IPS-15b (cell line): ENCODE measurements around the gene KCNQ1OT1.

ENCODE experiments used
- H3K27me3 ChIP-seq: one replicate; pipeline ENCODE4 v1.6.1; 2013; ENCODE audit warnings: low read length; ENCODE audit not compliant: control insufficient read depth, insufficient read depth
- H3K36me3 ChIP-seq: one replicate; pipeline ENCODE4 v1.6.1; 2013; ENCODE audit warnings: low read length; ENCODE audit not compliant: control insufficient read depth, insufficient read depth
- H3K4me1 ChIP-seq: one replicate; pipeline ENCODE4 v1.6.1; 2013; ENCODE audit warnings: mild to moderate bottlenecking, low read length; ENCODE audit not compliant: control insufficient read depth, insufficient read depth
- H3K4me3 ChIP-seq: one replicate; pipeline ENCODE4 v1.5.1; 2013; ENCODE audit warnings: low read depth, low read length
- H3K9ac ChIP-seq: one replicate; pipeline ENCODE4 v1.6.1; 2013; ENCODE audit warnings: low read depth, mild to moderate bottlenecking, low read length
- H3K9me3 ChIP-seq: one replicate; pipeline ENCODE4 v1.6.1; 2013; ENCODE audit warnings: mild to moderate bottlenecking, low read length; ENCODE audit not compliant: control insufficient read depth, insufficient read depth

Gene KCNQ1OT1

GRCh38 chr11:2687223-2687530 lies 12.6 kb downstream of the KCNQ1OT1 start:
- Histone ChIP-seq H3K4me3 (no peak overlapping the region), H3K9ac (no peak overlapping the region), H3K4me1 (peaks cover 29% of the 10 kb centered on the region), H3K27me3 (no peaks in the 10 kb centered on the region), H3K9me3 (no peaks in the 10 kb centered on the region), H3K36me3 (peaks cover 6% of the 10 kb centered on the region)

GRCh38 chr11:2686360-2687222 lies 13.2 kb downstream of the KCNQ1OT1 start:
- Histone ChIP-seq H3K36me3 (peaks cover 6% of the 10 kb centered on the region), H3K9ac (no peak overlapping the region), H3K4me1 (peaks cover 24% of the 10 kb centered on the region), H3K27me3 (no peaks in the 10 kb centered on the region), H3K9me3 (no peaks in the 10 kb centered on the region), H3K4me3 (no peak overlapping the region)

- H3K27me3 ChIP-seq: no peaks in the 10 kb centered on the region
- H3K9me3 ChIP-seq: no peaks in the 10 kb centered on the region
- H3K9ac ChIP-seq: no peak overlapping the region
- no peak overlapping the region for H3K4me3 ChIP-seq
- H3K36me3 ChIP-seq: peaks cover 6% of the 10 kb centered on the region
- peaks cover 16% of the 10 kb centered on the region for H3K4me1 ChIP-seq
These were observed 14.0 kb downstream of the KCNQ1OT1 start for GRCh38 chr11:2685566-2686359.

GRCh38 chr11:2685051-2685450 lies 14.7 kb downstream of the KCNQ1OT1 start:
- no peaks in the 10 kb centered on the region for H3K9me3 ChIP-seq
- no peaks in the 10 kb centered on the region for H3K27me3 ChIP-seq
- peaks cover 12% of the 10 kb centered on the region for H3K4me1 ChIP-seq
- H3K9ac ChIP-seq: no peak overlapping the region
- peaks cover 5% of the 10 kb centered on the region for H3K36me3 ChIP-seq
- no peak overlapping the region for H3K4me3 ChIP-seq

GRCh38 chr11:2684581-2684980 lies 15.2 kb downstream of the KCNQ1OT1 start:
- Histone ChIP-seq H3K9me3 (no peaks in the 10 kb centered on the region), H3K36me3 (peaks cover 3% of the 10 kb centered on the region), H3K4me1 (peaks cover 12% of the 10 kb centered on the region), H3K4me3 (no peak overlapping the region), H3K9ac (no peak overlapping the region), H3K27me3 (no peaks in the 10 kb centered on the region)

GRCh38 chr11:2683806-2684205 lies 16.0 kb downstream of the KCNQ1OT1 start:
- H3K4me1 ChIP-seq: peaks cover 8% of the 10 kb centered on the region
- peaks cover 3% of the 10 kb centered on the region for H3K36me3 ChIP-seq
- no peak overlapping the region for H3K9ac ChIP-seq
- no peak overlapping the region for H3K4me3 ChIP-seq
- H3K9me3 ChIP-seq: no peaks in the 10 kb centered on the region
- H3K27me3 ChIP-seq: no peaks in the 10 kb centered on the region

- Histone ChIP-seq H3K9me3 (no peaks in the 10 kb centered on the region), H3K36me3 (peaks cover 3% of the 10 kb centered on the region), H3K9ac (peak overlapping the region; percentile 1), H3K27me3 (no peaks in the 10 kb centered on the region), H3K4me1 (peaks cover 8% of the 10 kb centered on the region), H3K4me3 (no peak overlapping the region)
These were observed 18.2 kb downstream of the KCNQ1OT1 start for GRCh38 chr11:2681408-2682145.

- no peaks in the 10 kb centered on the region for H3K36me3 ChIP-seq
These were observed 20.6 kb downstream of the KCNQ1OT1 start for GRCh38 chr11:2679011-2679676.

GRCh38 chr11:2678396-2678795 lies 21.4 kb downstream of the KCNQ1OT1 start:
- Histone ChIP-seq H3K36me3 (no peaks in the 10 kb centered on the region), H3K27me3 (no peaks in the 10 kb centered on the region), H3K4me3 (no peak overlapping the region), H3K9me3 (no peaks in the 10 kb centered on the region), H3K4me1 (peaks cover 7% of the 10 kb centered on the region), H3K9ac (no peak overlapping the region)

More at GRCh38 chr11:2679011-2679676, 20.6 kb downstream of the KCNQ1OT1 start:
- no peak overlapping the region for H3K9ac ChIP-seq
- H3K9me3 ChIP-seq: no peaks in the 10 kb centered on the region
- H3K4me3 ChIP-seq: no peak overlapping the region
- H3K4me1 ChIP-seq: peaks cover 8% of the 10 kb centered on the region
- H3K27me3 ChIP-seq: no peaks in the 10 kb centered on the region

- Histone ChIP-seq H3K4me1 (no peaks in the 10 kb centered on the region), H3K4me3 (no peak overlapping the region), H3K9ac (no peak overlapping the region), H3K36me3 (no peaks in the 10 kb centered on the region), H3K27me3 (no peaks in the 10 kb centered on the region), H3K9me3 (no peaks in the 10 kb centered on the region)
These were observed 22.7 kb downstream of the KCNQ1OT1 start for GRCh38 chr11:2677127-2677526.

GRCh38 chr11:2675540-2675939 lies 24.3 kb downstream of the KCNQ1OT1 start:
- H3K27me3 ChIP-seq: no peaks in the 10 kb centered on the region
- H3K4me1 ChIP-seq: no peaks in the 10 kb centered on the region
- H3K36me3 ChIP-seq: no peaks in the 10 kb centered on the region
- H3K9me3 ChIP-seq: no peaks in the 10 kb centered on the region
- no peak overlapping the region for H3K9ac ChIP-seq
- H3K4me3 ChIP-seq: no peak overlapping the region
